ENCODE results near the gene NDUFS2. TPM values are rescaled to one million over a fixed set of nuclear protein-coding genes. Genes with fewer than 3 reads are reported as not detected.

Gene NDUFS2
- total and polyA plus RNA-seq, 11 donors: 157 to 460 (median 289) TPM

DNA sequence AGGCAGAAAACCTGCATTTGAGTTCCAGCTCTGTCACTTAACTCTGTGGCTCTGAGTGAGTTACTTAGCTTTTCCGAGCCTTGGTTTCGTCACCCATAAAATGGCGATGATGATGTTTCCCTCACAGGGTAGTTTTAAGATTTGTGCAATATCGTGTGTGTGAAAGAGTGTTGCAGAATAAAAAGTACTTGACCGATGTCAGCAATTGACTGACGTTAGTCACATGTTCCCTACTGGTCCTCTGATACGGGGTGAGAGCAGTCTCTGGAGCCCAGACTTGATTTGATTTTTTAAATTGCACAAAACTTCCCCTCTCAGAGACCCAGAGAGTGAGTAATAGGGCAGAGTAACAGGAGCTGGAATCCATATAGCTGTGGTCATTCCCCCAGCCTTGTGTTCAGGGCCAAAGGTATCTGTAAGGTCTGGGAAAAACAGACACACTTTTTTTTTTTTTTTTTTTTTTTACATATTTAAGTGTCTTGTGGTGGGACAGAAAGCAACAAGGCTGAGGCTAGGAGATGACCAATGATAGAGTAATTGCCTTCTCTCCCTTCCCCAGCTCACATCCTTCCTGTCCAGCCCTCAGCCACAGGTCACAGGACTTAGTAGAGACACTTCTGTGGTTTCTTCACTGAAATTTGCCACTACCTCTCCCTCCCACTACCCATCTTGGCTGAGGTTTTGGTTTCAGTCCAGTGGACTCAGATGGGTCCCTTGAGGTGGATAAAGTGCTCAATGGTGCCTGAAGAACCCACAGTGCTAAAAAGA, 15.0 kb downstream of the NDUFS2 start:
- DNase-seq (no peak), ATAC-seq (peak; percentile 38 to 73 (median 52))
- intact Hi-C loops (cut with DNase I): no loop called here
- peak overlapping the region in 9 of 12 donors; percentile 22 to 63 (median 34) for H3K4me3 ChIP-seq
- H3K4me1 ChIP-seq: peaks cover 0 to 27% (median 0%) of the 10 kb centered on the region in 12 donors
- H3K27ac ChIP-seq: peak overlapping the region in 10 of 12 donors; percentile 49 to 96 (median 64)
- H3K27me3 ChIP-seq: no peaks in the 10 kb centered on the region
- H3K9me3 ChIP-seq: no peaks in the 10 kb centered on the region
- WGBS, 4 donors: 38 to 45% (median 39%) methylated on average over 7 of the region's 7 CpGs
- peaks cover 2 to 49% (median 29%) of the 10 kb centered on the region in 9 donors for H3K36me3 ChIP-seq
- TF ChIP-seq, protein P1, sequence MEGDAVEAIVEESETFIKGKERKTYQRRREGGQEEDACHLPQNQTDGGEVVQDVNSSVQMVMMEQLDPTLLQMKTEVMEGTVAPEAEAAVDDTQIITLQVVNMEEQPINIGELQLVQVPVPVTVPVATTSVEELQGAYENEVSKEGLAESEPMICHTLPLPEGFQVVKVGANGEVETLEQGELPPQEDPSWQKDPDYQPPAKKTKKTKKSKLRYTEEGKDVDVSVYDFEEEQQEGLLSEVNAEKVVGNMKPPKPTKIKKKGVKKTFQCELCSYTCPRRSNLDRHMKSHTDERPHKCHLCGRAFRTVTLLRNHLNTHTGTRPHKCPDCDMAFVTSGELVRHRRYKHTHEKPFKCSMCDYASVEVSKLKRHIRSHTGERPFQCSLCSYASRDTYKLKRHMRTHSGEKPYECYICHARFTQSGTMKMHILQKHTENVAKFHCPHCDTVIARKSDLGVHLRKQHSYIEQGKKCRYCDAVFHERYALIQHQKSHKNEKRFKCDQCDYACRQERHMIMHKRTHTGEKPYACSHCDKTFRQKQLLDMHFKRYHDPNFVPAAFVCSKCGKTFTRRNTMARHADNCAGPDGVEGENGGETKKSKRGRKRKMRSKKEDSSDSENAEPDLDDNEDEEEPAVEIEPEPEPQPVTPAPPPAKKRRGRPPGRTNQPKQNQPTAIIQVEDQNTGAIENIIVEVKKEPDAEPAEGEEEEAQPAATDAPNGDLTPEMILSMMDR (IDR thresholded peaks at IDR 0.05): no peak
- peak in 1 of 2 donors; percentile 28 for TF ChIP-seq POLR2A (IDR thresholded peaks at IDR 0.05)

DNA sequence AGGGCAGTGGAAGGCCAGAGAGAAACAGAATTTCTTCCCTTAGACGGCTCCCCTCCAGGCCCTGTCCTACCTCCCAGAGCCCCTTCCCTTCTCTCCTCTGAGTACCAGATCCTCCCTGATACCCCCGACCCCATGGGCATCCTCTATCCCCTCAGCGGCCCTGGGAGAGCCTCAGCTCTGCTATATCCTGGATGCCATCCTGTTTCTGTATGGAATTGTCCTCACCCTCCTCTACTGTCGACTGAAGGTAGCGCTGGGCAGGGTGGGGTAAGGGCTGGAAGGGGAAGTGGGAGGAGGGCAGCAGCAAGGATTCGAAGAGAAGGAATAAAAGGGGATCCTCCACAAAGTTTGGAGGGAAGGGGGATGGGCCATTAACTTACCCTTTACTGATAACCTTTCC, 15.7 kb downstream of the NDUFS2 start:
- H3K36me3 ChIP-seq: peaks cover 2 to 42% (median 22%) of the 10 kb centered on the region in 9 donors
- intact Hi-C loops (cut with DNase I): no loop called here
- no peaks in the 10 kb centered on the region for H3K27me3 ChIP-seq
- peak overlapping the region in 4 of 12 donors; percentile 70 to 96 (median 72) for H3K27ac ChIP-seq
- no peak for ATAC-seq
- no peaks in the 10 kb centered on the region for H3K9me3 ChIP-seq
- DNase-seq: no peak
- peaks cover 0 to 27% (median 0%) of the 10 kb centered on the region in 12 donors for H3K4me1 ChIP-seq
- WGBS, 4 donors: 63 to 75% (median 69%) methylated on average over 6 of the region's 6 CpGs
- H3K4me3 ChIP-seq: peak overlapping the region in 3 of 12 donors; percentile 44 to 63 (median 49)
- TF ChIP-seq, protein P1 (IDR thresholded peaks at IDR 0.05): no peak

DNA sequence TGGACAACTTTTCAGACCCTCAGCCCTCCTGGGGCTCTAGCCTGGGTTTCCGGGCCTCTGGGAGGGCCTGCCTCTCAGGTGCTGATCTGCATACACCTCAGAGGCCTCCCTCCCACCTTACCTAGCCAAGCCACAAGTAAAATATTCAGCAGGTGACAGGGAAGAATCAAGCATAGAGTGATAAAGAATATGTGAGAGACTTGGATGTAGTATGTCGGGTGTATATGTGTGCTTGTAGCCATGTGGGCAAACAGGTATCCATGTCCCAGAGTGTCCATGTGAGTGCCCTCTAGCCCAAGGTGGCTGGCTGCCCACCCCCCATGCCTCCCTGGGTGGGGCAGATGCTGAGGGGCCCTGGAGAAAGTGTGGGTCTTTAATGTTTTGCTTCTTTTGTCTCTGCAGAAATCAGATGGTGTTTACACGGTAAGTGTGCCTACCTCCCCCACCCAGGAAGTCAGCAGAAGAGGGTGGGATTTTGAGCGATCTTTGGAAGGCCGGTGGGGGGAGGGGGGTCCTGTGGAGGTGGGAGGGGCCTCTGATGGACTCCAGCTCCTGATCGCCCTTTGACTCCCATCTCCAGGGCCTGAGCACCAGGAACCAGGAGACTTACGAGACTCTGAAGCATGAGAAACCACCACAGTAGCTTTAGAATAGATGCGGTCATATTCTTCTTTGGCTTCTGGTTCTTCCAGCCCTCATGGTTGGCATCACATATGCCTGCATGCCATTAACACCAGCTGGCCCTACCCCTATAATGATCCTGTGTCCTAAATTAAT, 16.3 kb downstream of the NDUFS2 start:
- H3K36me3 ChIP-seq: peaks cover 2 to 36% (median 15%) of the 10 kb centered on the region in 9 donors
- no peak for DNase-seq
- H3K9me3 ChIP-seq: no peaks in the 10 kb centered on the region
- H3K4me1 ChIP-seq: peaks cover 0 to 27% (median 0%) of the 10 kb centered on the region in 12 donors
- peak overlapping the region in 1 of 12 donors; percentile 63 for H3K4me3 ChIP-seq
- ATAC-seq: no peak
- H3K27ac ChIP-seq: peak overlapping the region in 1 of 12 donors; percentile 96
- 77 to 89% (median 82%) methylated on average over 4 to 8 of the region's 8 CpGs for WGBS, 4 donors
- intact Hi-C loops (cut with DNase I): no loop called here
- no peak for TF ChIP-seq POLR2A (IDR thresholded peaks at IDR 0.05)
- TF ChIP-seq, protein P1 (IDR thresholded peaks at IDR 0.05): no peak
- no peaks in the 10 kb centered on the region for H3K27me3 ChIP-seq
